ENCODE data around the gene C1QL2.

Gene C1QL2

DNA sequence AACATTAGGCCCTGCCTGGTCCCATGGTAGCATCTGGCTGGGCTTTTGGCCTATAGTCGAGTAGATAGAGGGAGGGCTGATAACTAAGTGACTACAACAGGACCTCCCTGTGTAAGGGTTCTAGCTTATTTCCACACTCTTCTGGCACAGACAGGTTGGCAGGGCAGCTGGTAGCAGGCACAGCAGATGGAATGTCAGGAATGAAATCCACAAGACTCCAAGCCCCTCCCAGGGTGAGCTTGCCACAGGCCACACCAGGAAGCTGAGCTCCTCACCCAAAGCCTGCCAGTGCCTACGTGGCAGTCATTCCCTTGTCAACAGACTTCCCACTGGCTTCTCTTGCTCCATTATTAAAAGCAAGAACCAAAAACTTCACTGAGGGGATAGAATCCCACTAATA, 20.7 kb upstream of the C1QL2 start:
- DNase-seq (ENCODE audit: low read depth) = no peak

DNA sequence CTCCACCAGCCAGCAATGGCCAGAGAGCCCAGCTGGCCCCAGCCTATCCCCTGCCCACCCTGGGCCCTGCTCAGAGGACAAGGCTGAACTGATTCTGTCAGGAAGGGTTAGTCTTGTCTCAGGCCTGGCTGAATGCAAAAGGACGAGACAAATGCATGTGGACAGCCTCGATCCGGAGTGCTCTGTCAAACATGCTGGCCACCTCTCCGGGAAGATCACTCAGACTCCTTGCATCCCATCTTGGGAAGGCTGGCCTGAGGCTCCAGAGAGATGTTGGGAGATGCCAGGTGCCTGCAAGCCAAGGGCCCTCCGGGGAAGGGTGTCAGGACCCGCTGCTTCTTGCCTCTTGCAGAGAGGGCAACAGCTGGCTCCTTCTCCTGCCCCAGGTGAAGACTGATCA, 20.2 kb upstream of the C1QL2 start:
- no peak for DNase-seq (ENCODE audit: low read depth)

DNA sequence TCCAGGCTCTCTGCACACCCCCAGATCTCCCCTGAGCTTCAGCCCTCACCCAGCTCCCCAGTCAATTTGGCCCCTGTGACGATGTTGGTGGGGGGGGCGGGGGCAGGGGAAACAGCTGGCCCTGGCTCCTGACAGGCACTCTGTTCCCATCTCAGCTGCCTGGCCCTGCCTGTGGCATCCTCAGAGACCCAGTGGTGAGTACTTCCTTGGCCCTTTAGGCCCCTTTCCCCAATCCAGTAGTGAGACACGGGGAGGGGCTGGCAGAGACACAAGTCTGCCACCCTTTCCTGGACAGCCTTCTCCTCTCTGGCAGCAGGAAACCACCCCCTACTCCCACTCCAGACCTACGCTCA, 19.3 kb upstream of the C1QL2 start:
- no peak for DNase-seq (ENCODE audit: low read depth)

GRCh38 chr2:119177171-119177837, 18.8 kb upstream of the C1QL2 start:
- no peak for DNase-seq (ENCODE audit: low read depth)

- no peak for DNase-seq (ENCODE audit: low read depth)
Observed at GRCh38 chr2:119175517-119175916, 17.0 kb upstream of the C1QL2 start.

DNA sequence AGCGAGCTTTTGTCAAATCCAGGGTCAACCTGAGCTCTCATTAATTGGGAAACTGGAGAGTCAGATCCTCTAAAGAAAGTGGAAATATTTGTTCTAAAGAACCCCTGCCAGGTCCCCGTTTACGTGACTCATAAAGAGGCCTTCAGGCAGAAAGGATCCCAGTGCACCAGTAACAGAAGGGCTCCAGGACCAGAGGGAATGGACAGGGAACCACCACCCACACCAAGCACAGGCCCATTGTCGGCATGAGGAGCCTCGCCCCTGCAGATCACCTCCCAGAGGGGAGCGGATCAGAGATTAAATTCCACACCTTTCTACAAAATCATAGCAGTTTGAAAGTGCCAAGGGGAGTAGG, 16.4 kb upstream of the C1QL2 start:
- DNase-seq (ENCODE audit: low read depth) = no peak

- no peak for DNase-seq (ENCODE audit: low read depth)
Observed at GRCh38 chr2:119174216-119174992, 15.9 kb upstream of the C1QL2 start.

GRCh38 chr2:119173556-119174060, 15.1 kb upstream of the C1QL2 start:
- DNase-seq (ENCODE audit: low read depth) = no peak

DNA sequence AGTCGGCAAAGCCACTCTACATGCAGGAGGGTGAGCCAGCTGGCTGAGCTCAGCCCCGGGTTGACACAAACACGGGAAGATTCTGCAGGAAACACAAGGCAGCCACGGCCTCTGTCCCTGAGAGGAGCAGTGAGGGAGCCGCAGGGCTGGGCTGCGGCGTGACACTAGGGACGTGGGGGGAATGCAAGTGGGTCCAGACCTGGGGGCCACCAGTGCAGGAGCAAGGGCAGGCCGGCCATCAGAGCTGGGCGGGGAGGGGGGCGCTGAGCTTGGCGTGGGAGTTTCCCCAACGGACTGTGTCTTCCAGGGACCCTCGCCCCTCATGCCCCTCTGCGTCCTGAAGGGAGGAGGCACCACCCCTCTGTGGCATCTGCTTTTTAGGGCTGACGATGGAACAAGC, 12.0 kb upstream of the C1QL2 start:
- no peak for DNase-seq (ENCODE audit: low read depth)

GRCh38 chr2:119169717-119170116, 11.2 kb upstream of the C1QL2 start:
- DNase-seq (ENCODE audit: low read depth) = no peak

- no peak for DNase-seq (ENCODE audit: low read depth)
Observed at GRCh38 chr2:119160361-119160990, 1.9 kb upstream of the C1QL2 start.

DNA sequence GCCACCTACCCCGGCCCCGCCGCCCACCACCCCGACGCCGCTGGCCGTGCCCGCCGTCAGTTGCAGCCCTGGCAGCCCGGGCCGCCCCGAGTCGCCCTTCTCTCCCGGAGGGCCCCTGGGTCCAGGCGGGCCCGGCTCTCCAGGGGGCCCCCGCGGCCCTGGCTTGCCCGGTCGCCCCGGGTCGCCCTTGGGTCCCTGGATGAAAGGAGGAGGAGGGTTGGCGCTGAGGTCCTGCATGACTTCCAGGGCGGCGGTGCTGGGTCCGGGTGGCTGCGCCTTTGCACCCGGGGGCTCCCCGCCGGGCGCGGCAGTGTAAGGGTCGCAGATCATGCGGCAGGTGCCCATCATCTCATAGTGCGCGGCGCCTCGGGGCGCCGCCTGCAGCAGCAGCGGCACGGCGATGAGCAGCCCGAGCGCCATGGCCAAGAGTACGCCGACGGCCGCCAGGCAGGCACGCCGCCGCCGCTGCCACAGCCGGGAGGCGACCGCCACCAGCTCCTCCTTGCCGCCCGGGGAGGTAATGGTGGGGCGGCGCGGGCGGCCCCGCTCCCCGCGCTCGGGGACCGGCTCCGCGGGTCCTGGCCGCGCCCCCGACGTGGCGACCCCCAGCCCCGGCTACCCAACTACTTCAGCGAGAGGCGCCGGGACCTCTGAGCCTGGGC, 570 bp downstream of the C1QL2 start:
- DNase-seq (ENCODE audit: low read depth) = no peak

- no peak for DNase-seq (ENCODE audit: low read depth)
Observed at GRCh38 chr2:119156891-119157773, 1.4 kb downstream of the C1QL2 start.

- DNase-seq (ENCODE audit: low read depth) = no peak
Observed at GRCh38 chr2:119156105-119156890, 2.3 kb downstream of the C1QL2 start.

DNA sequence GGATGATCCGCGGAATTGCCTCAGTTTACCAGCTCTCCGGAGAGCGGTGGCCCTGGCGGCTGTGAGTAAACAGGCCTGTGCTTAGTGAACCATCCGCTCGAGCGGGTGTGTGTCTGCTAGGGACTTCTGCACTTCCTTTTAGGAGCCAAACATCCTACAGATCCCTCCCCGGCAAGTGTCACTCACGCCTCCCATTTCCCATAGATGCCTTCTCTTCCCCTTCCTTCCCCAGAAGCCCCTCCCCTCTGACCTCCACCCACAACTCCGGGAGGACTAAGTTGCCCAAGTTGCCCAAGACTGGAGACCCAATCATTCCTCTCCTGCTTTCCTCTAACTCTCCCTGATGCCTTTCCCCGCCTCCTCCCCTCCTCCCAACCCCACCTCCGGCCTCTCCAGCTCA, 2.9 kb downstream of the C1QL2 start:
- DNase-seq (ENCODE audit: low read depth) = no peak

DNA sequence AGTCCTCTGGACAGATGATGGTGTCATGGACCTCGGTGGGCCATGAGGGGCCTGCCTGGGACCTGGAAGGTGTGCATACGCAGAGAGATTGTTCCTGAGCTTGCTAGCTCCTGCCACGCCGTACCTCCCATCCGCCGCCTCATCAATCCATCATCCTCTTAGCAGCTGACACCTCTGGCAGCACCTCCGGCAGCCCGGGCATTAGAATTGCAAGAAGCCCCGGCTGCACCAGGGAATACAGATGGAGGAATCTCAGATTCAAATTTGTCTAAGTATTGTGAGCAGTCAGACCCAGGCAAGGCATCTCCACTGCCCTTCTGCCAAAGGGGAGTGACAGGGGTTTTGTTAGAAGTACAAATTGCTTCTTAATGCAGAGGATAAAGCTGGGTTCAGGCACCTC, 4.5 kb downstream of the C1QL2 start:
- no peak for DNase-seq (ENCODE audit: low read depth)

- DNase-seq (ENCODE audit: low read depth) = no peak
Observed at GRCh38 chr2:119149611-119150010, 8.9 kb downstream of the C1QL2 start.

DNA sequence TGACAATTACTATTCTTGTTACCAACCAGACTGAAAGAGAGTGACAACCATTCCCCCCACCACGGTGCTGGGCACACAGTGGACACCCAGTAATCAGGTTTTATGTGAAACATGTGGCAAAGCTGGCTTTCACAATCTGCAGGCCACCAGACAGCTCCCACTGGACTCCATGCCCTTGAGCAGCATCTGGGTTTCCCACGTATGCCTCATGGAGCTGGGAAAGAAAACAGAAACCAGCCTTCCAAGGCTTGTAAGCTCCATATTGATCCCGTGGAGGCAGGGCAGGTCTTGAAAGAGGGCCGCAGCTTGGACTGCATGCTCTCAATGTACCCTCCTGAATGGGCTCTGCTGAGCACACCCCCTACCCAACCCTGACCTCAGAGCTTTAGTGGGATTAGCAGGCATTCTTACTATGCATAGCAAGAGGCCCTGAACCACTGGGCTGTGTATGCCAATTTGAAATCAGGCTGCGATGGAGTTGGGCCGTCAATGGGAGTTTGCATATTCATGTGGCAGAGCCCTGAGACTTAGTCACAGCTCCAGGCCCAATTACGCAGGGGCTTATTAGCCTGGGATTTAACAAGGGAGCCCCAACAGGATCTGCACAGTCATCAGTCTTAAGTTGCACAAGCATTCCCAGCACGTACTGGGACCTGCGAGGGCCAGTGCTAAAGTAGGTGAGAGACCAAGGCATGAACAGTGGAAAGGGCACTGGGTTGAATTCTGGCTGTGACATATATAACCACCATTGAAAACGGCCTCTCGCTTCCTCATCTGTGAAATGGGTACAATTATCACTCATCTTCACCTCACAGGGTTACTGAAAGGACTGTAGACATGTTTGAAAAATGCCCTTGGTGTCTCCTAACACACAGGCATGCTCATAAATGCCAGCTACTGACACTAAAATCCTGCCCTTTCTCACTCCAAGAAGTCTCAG, 10.5 kb downstream of the C1QL2 start:
- DNase-seq (ENCODE audit: low read depth) = no peak

DNA sequence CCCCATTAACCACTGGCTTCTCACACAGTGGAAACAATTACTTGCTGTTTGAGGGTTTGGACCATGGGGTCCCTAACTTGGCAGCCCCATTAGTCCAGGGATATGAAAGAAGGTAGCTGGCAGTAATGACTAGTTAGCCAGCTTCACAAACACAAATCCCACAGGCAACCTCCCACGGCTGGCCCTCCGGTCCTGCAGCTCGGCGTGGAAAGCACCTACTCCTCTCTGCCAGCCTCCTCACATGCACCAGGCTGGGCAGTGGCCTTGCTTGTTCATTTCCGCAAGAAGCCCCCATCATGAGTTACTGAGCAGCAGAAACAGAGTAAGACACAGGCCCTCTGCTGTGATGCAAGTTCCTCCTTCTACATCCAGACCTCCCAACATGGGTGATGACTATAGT, 13.7 kb downstream of the C1QL2 start:
- no peak for DNase-seq (ENCODE audit: low read depth)

GRCh38 chr2:119142824-119143223, 15.7 kb downstream of the C1QL2 start:
- DNase-seq (ENCODE audit: low read depth) = no peak
